ENCODE data around the gene SEC24B.

Gene SEC24B

DNA sequence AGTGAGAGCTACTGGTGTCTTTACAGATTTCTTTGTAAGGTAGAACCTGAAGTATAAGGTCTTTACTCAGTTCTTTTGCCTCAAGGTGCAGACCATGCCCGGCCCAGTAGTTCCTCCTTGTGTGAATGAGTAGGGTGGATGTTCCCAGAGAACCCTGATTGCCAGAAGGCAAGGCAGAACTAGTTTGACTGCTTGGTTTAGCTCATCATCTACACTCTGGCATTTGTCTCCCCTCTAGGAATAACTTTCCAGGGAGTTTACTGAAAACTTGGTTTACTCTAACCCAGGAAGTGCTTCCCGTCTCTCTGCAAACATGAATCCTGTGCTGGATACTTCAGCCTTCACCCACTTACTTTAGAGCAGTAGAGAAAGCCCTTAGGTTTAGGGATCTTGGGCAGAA lies 155.5 kb downstream of the SEC24B start:
- DNase-seq: no peak

DNA sequence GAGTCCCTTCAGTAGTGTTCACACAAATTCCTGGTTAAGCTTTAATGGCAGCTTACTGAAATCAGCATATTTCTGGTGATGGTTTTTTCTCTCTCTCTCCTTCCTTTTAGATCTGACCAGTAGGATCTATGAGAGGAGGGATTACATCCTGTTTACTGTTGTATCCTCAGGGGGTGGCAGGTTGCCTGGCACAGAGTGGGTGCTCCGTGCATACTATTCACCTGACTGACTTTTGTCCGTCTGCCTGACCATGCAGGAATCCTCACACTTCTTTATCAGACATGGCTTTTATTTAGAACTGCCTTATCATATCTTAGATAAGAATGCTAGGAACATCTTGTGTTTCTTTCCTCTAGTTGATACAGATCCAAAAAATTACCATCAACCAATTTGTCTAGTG lies 156.0 kb downstream of the SEC24B start:
- DNase-seq: no peak
